H9 (cell line): Measurements from ENCODE around the gene ZNF296. TPM values are rescaled to one million over a fixed set of nuclear protein-coding genes. Genes with fewer than 3 reads are reported as not detected.
A peak's percentile ranks its signal among the peaks of the same experiment; 100 is the strongest.
"Not testable (repeated sequence)": the region's sequence is repeated elsewhere in the genome, so short reads cannot be mapped to it uniquely, and the experiment has no call there.

Experiments
- DNase-seq: peaks from one replicate; pipeline ENCODE4 v3.0.0-alpha.2; 2017
- H2AFZ ChIP-seq: one replicate; pipeline ENCODE4 v1.6.1; 2013; ENCODE audit warnings: mild to moderate bottlenecking, low read length, control low read depth, moderate library complexity
- H2AK5ac ChIP-seq: 2 replicates; pipeline ENCODE4 v1.6.1; 2013; ENCODE audit warnings: low read length, control low read depth, mixed read lengths; ENCODE audit not compliant: insufficient read length
- H2BK120ac ChIP-seq: one replicate; pipeline ENCODE4 v1.6.1; 2013; ENCODE audit warnings: low read depth, mild to moderate bottlenecking, low read length, control low read depth, inconsistent platforms; ENCODE audit not compliant: poor library complexity, severe bottlenecking
- H2BK12ac ChIP-seq: 2 replicates; pipeline ENCODE4 v1.6.1; 2013; ENCODE audit warnings: low read length, control low read depth, mixed read lengths, low read depth; ENCODE audit not compliant: insufficient read length
- H2BK15ac ChIP-seq: 2 replicates; pipeline ENCODE4 v1.6.1; 2013; ENCODE audit warnings: low read depth, low read length, control low read depth
- H2BK20ac ChIP-seq: one replicate; pipeline ENCODE4 v1.6.1; 2013; ENCODE audit warnings: low read depth, mild to moderate bottlenecking, low read length, control low read depth, inconsistent platforms; ENCODE audit not compliant: poor library complexity, severe bottlenecking
- H2BK5ac ChIP-seq: 2 replicates; pipeline ENCODE4 v1.6.1; 2013; ENCODE audit warnings: low read length, control low read depth, mixed read lengths; ENCODE audit not compliant: insufficient read length
- H3K14ac ChIP-seq: 2 replicates; pipeline ENCODE4 v1.6.1; 2013; ENCODE audit warnings: low read length, control low read depth; ENCODE audit not compliant: insufficient read depth
- H3K18ac ChIP-seq: 2 replicates; pipeline ENCODE4 v1.6.1; 2013; ENCODE audit warnings: low read depth, mild to moderate bottlenecking, mixed read lengths, low read length, control low read depth; ENCODE audit not compliant: insufficient read length
- H3K23ac ChIP-seq: 2 replicates; pipeline ENCODE4 v1.6.1; 2013; ENCODE audit warnings: low read length, control low read depth, mixed read lengths, low read depth; ENCODE audit not compliant: insufficient read length
- H3K23me2 ChIP-seq: 2 replicates; pipeline ENCODE4 v1.6.1; 2013; ENCODE audit warnings: low read depth, mild to moderate bottlenecking, mixed read lengths, low read length, control low read depth; ENCODE audit not compliant: insufficient read length, poor library complexity, severe bottlenecking
- H3K27ac ChIP-seq: 2 replicates; pipeline ENCODE4 v1.5.1; 2013; ENCODE audit warnings: low read length, control low read depth, mixed read lengths, low read depth; ENCODE audit not compliant: insufficient read length
- H3K27me3 ChIP-seq: 2 replicates; pipeline ENCODE4 v1.6.1; 2013; ENCODE audit warnings: low read length, control low read depth, inconsistent platforms; ENCODE audit not compliant: insufficient read depth
- H3K4ac ChIP-seq: 2 replicates; pipeline ENCODE4 v1.6.1; 2013; ENCODE audit warnings: low read depth, mild to moderate bottlenecking, control low read depth, inconsistent platforms, low read length, moderate library complexity
- H3K4me1 ChIP-seq: 2 replicates; pipeline ENCODE4 v1.6.1; 2013; ENCODE audit warnings: low read length, control low read depth, inconsistent platforms; ENCODE audit not compliant: insufficient read depth
- H3K4me2 ChIP-seq: 2 replicates; pipeline ENCODE4 v1.6.1; 2013; ENCODE audit warnings: low read length, control low read depth, mixed read lengths; ENCODE audit not compliant: insufficient read length, insufficient read depth
- H3K56ac ChIP-seq: 2 replicates; pipeline ENCODE4 v1.6.1; 2013; ENCODE audit warnings: low read depth, mild to moderate bottlenecking, mixed read lengths, low read length, control low read depth; ENCODE audit not compliant: insufficient read length
- H3K79me1 ChIP-seq: 2 replicates; pipeline ENCODE4 v1.6.1; 2013; ENCODE audit warnings: low read depth, mild to moderate bottlenecking, moderate library complexity, low read length, control low read depth, inconsistent platforms; ENCODE audit not compliant: insufficient read depth, poor library complexity, severe bottlenecking
- H3K79me2 ChIP-seq: 2 replicates; pipeline ENCODE4 v1.6.1; 2013; ENCODE audit warnings: low read length, control low read depth, inconsistent platforms; ENCODE audit not compliant: insufficient read depth
- H3K9ac ChIP-seq: 2 replicates; pipeline ENCODE4 v1.6.1; 2013; ENCODE audit warnings: low read length, control low read depth, mixed read lengths; ENCODE audit not compliant: insufficient read length; ENCODE audit errors: extremely low read depth
- H3K9me3 ChIP-seq: one replicate; pipeline ENCODE4 v1.6.1; 2013; ENCODE audit warnings: low read depth, low read length, inconsistent platforms; ENCODE audit not compliant: control insufficient read depth
- H3T11ph ChIP-seq: one replicate; pipeline ENCODE4 v1.6.1; 2013; ENCODE audit warnings: mild to moderate bottlenecking, low read length, control low read depth, inconsistent platforms
- H4K20me1 ChIP-seq: one replicate; pipeline ENCODE4 v1.6.1; 2013; ENCODE audit not compliant: control insufficient read depth, insufficient read length, insufficient read depth
- H4K5ac ChIP-seq: 2 replicates; pipeline ENCODE4 v1.6.1; 2013; ENCODE audit warnings: low read depth, mild to moderate bottlenecking, mixed read lengths, low read length, control low read depth; ENCODE audit not compliant: insufficient read length
- H4K8ac ChIP-seq: replicated peaks from 2 replicates; pipeline ENCODE4 v1.6.1; 2013; ENCODE audit warnings: low read length, control low read depth, mixed read lengths, low read depth; ENCODE audit not compliant: insufficient read length
- H4K91ac ChIP-seq: 2 replicates; pipeline ENCODE4 v1.6.1; 2013; ENCODE audit warnings: low read depth, mild to moderate bottlenecking, moderate library complexity, mixed read lengths, low read length, control low read depth; ENCODE audit not compliant: insufficient read length
- H3K27ac Mint-ChIP-seq, 3 experiments: 2 replicates in 2 of 3; 3 replicates in 1 of 3; pipeline ENCODE4 v1.8.0; 2020 to 2021; ENCODE audit warnings: mixed read lengths in 3 of 3, mild to moderate bottlenecking in 1 of 3, moderate library complexity in 1 of 3
- H3K27me3 Mint-ChIP-seq: 2 replicates; pipeline ENCODE4 v1.8.0; 2021; ENCODE audit warnings: low read depth, mild to moderate bottlenecking, moderate library complexity, mixed read lengths
- H3K36me3 Mint-ChIP-seq, 3 experiments: 2 replicates in 2 of 3; 3 replicates in 1 of 3; pipeline ENCODE4 v1.8.0; 2020 to 2021; ENCODE audit warnings: low read depth in 3 of 3, mixed read lengths in 3 of 3; ENCODE audit not compliant: insufficient read depth in 1 of 3
- H3K4me1 Mint-ChIP-seq, 2 experiments: 2 replicates each; pipeline ENCODE4 v1.8.0; 2020; ENCODE audit warnings: mixed read lengths in 2 of 2
- H3K4me3 Mint-ChIP-seq, 2 experiments: 2 replicates in 1 of 2; 3 replicates in 1 of 2; pipeline ENCODE4 v1.8.0; 2020 to 2021; ENCODE audit warnings: mild to moderate bottlenecking in 2 of 2, mixed read lengths in 2 of 2, moderate library complexity in 1 of 2
- H3K9me3 Mint-ChIP-seq, 2 experiments: 2 replicates in 1 of 2; 3 replicates in 1 of 2; pipeline ENCODE4 v1.8.0; 2020; ENCODE audit warnings: mild to moderate bottlenecking in 2 of 2, mixed read lengths in 2 of 2, moderate library complexity in 1 of 2
- WGBS: extraction: QIAGEN DNeasy Blood & Tissue Kit; methylation state at CpG from one replicate; pipeline ENCODE4 v1.1.7; 2013; ENCODE audit warnings: missing lambda C conversion rate, low lambda C conversion rate, mixed read lengths; ENCODE audit not compliant: insufficient read length; ENCODE audit errors: extremely low coverage; 5-methylcytosine and 5-hydroxymethylcytosine counted together
- total RNA-seq: library from RNA; stranded (reverse); gene quantifications from 2 replicates; pipeline ENCODE4 v1.2.1, GENCODE V29; 2021
- TF ChIP-seq, protein P1 (sequence below): fragments of 200-600 bp; sonication (generic); conservative IDR thresholded peaks from 3 replicates; pipeline ENCODE4 v1.8.0; 2021; ENCODE audit warnings: antibody characterized with exemption, mild to moderate bottlenecking

Gene ZNF296
- total RNA-seq, 1 experiment from 2014 or later, result 14.8 TPM

DNA sequence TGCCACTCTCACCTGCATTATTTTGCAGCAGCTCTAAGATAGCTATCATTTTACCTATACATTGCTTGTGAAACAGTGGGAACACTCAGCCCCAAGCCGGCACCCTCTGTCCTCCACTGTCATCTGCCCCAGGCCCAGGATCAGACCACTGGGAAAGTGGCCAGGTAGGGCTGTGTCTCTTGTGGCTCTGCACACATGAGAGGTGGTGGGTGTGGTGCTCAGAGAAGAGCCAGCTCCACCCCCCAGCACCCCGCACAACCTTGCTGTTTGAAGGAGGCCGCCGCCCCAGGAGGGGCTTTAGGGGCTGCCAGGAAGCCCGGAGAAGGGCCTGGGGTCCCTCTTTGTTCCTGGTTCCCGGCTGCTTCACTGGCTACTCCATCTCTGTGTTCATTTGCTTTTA, 43.3 kb upstream of the ZNF296 start:
- Histone ChIP-seq H4K91ac (no peak overlapping the region), H3T11ph (no peak overlapping the region), H3K27ac (no peak overlapping the region), H3K9ac (no peak overlapping the region), H3K14ac (no peak overlapping the region; the same call in 1 of the 2 replicates), H3K23me2 (no peaks in the 10 kb centered on the region), H3K4me1 (no peaks in the 10 kb centered on the region; the same call in 1 of the 2 replicates), H4K20me1 (peaks cover 5% of the 10 kb centered on the region), H2BK120ac (no peak overlapping the region), H3K18ac (no peak overlapping the region), H2AK5ac (no peak overlapping the region), H2BK20ac (no peak overlapping the region), H2BK15ac (no peak overlapping the region), H3K79me2 (peaks cover 4% of the 10 kb centered on the region; the same call in 1 of the 2 replicates), H2AFZ (no peak overlapping the region), H3K4ac (no peak overlapping the region), H4K5ac (no peak overlapping the region), H3K23ac (no peak overlapping the region), H2BK5ac (no peak overlapping the region), H2BK12ac (no peak overlapping the region), H4K8ac (no peak overlapping the region), H3K79me1 (peaks cover 3% of the 10 kb centered on the region), H3K27me3 (no peaks in the 10 kb centered on the region), H3K56ac (no peak overlapping the region), H3K9me3 (no peaks in the 10 kb centered on the region), H3K4me2 (no peak overlapping the region)
- no peaks in the 10 kb centered on the region for H3K27me3 Mint-ChIP-seq
- no peak overlapping the region for H3K4me3 Mint-ChIP-seq
- TF ChIP-seq, protein P1, sequence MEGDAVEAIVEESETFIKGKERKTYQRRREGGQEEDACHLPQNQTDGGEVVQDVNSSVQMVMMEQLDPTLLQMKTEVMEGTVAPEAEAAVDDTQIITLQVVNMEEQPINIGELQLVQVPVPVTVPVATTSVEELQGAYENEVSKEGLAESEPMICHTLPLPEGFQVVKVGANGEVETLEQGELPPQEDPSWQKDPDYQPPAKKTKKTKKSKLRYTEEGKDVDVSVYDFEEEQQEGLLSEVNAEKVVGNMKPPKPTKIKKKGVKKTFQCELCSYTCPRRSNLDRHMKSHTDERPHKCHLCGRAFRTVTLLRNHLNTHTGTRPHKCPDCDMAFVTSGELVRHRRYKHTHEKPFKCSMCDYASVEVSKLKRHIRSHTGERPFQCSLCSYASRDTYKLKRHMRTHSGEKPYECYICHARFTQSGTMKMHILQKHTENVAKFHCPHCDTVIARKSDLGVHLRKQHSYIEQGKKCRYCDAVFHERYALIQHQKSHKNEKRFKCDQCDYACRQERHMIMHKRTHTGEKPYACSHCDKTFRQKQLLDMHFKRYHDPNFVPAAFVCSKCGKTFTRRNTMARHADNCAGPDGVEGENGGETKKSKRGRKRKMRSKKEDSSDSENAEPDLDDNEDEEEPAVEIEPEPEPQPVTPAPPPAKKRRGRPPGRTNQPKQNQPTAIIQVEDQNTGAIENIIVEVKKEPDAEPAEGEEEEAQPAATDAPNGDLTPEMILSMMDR, result no peak
- peaks cover 17 to 28% of the 10 kb centered on the region in 2 experiments for H3K4me1 Mint-ChIP-seq
- WGBS, result no CpG with 5 or more reads among the region's 6 CpGs
- H3K36me3 Mint-ChIP-seq, result peaks cover 0 to 4% (median 0%) of the 10 kb centered on the region in 3 experiments; a peak in 1 of 7 replicates
- H3K9me3 Mint-ChIP-seq, result no peaks in the 10 kb centered on the region
- no peak for DNase-seq
- peak overlapping the region in 1 of 3 experiments; percentile 57; a peak in 1 of 7 replicates for H3K27ac Mint-ChIP-seq

DNA sequence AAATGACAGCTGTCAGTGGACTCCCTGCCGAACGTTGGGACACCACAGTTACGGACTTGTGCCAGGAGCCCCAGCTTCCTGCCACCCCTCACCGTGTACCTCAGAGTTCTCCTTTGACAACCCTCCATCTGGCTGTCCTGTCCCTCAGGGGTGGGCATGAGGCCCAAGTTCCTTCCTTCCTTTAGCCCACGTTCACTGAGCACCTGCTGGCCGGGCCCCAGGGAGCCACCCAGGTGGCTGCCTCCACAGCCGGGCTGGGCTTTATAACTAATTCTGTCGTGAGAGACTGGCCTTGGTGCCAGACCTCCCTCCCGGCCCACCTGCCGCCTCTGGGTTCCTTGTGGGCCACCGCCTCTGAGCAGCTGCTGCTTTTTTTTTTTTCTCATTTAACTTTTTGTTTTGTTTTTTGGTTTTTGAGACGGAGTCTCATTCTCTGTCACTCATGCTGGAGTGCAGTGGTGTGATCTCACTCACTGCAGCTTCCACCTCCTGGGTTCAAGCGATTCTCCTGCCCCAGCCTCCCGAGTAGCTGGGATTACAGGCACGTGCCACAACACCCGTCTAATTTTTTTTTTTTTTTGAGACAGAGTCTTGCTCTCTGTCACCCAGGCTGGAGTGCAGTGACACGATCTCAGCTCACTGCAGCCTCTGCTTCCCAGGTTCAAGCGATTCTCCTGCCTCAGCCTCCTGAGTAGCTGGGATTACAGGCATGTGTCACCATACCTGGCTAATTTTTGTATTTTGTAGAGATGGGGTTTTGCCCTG, 42.5 kb upstream of the ZNF296 start:
- not testable (repeated sequence) for H3K23ac ChIP-seq, H3K18ac ChIP-seq, H3K9me3 Mint-ChIP-seq, H2BK20ac ChIP-seq, H2BK5ac ChIP-seq, H4K91ac ChIP-seq, H3K4me1 ChIP-seq, H4K8ac ChIP-seq, H3K4me3 Mint-ChIP-seq, H3K9ac ChIP-seq, H3K4me2 ChIP-seq, H3K79me2 ChIP-seq, H3K9me3 ChIP-seq, H2BK12ac ChIP-seq, H3K56ac ChIP-seq, H2BK15ac ChIP-seq, H3T11ph ChIP-seq, H2BK120ac ChIP-seq, H3K14ac ChIP-seq, H3K27me3 Mint-ChIP-seq, H3K27me3 ChIP-seq, H4K5ac ChIP-seq, H3K4ac ChIP-seq, H3K27ac Mint-ChIP-seq, H2AFZ ChIP-seq, H4K20me1 ChIP-seq, DNase-seq, H3K36me3 Mint-ChIP-seq, H2AK5ac ChIP-seq, H3K23me2 ChIP-seq, H3K27ac ChIP-seq, H3K79me1 ChIP-seq
- WGBS, result no CpG with 5 or more reads among the region's 18 CpGs
- H3K4me1 Mint-ChIP-seq, result peaks cover 17 to 30% of the 10 kb centered on the region in 2 experiments
